Measurements from ENCODE around the gene TMBIM6. TPM values are rescaled to one million over a fixed set of nuclear protein-coding genes. Genes with fewer than 3 reads are reported as not detected.
A peak's percentile ranks its signal among the peaks of the same experiment; 100 is the strongest.
"Not testable (repeated sequence)": the region's sequence is repeated elsewhere in the genome, so short reads cannot be mapped to it uniquely, and the experiment has no call there.

TMBIM6 gene
- total RNA-seq, 4 donors from 2014 or later = 181 to 310 (median 224) TPM

DNA sequence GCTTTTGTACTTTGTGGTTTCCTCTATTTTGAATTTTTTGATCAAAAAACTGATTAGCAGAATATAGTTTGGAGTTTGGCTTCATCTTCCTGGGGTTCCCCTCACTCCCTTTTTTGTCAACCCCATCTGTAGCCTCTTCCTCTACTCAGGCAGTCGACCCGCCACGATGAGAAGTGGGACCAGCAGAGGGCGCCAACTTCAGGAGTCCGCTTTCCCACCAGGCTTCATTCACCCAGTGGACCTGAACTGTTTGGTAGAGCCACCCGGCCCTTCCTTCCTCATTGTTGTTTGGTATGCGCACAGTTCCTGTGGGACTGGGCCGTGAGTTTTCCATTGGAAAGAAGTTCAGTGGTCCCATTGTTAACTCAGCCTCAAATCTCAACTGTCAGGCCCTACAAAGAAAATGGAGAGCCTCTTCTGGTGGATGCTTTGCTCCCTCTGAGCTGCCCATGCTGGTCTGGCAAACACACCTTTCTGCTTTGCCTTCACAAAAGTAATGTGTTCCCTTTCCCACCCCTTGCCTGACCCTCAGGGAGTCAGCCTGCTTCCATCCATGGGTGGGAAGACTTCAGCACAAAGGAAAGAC lies 21.7 kb downstream of the TMBIM6 start:
- Histone ChIP-seq H3K9me3 (no peaks in the 10 kb centered on the region), H3K4me3 (no peak overlapping the region), H3K36me3 (peaks cover 0 to 71% of the 10 kb centered on the region in 2 donors), H3K4me1 (no peaks in the 10 kb centered on the region), H3K27me3 (no peaks in the 10 kb centered on the region), H3K27ac (peak overlapping the region in 2 of 4 donors; percentile 19 to 21)
- ATAC-seq (peak; percentile 42 to 56), DNase-seq (peak; percentile 29 to 50)
- intact Hi-C loops (cut with DNase I; ENCODE audit: low total_unique reads) (no loop called here), in situ Hi-C loops (cut with MboI; ENCODE audit: low sequenced_read_pairs in 4 of 4) (no loop called here)
- TF ChIP-seq, protein P1, sequence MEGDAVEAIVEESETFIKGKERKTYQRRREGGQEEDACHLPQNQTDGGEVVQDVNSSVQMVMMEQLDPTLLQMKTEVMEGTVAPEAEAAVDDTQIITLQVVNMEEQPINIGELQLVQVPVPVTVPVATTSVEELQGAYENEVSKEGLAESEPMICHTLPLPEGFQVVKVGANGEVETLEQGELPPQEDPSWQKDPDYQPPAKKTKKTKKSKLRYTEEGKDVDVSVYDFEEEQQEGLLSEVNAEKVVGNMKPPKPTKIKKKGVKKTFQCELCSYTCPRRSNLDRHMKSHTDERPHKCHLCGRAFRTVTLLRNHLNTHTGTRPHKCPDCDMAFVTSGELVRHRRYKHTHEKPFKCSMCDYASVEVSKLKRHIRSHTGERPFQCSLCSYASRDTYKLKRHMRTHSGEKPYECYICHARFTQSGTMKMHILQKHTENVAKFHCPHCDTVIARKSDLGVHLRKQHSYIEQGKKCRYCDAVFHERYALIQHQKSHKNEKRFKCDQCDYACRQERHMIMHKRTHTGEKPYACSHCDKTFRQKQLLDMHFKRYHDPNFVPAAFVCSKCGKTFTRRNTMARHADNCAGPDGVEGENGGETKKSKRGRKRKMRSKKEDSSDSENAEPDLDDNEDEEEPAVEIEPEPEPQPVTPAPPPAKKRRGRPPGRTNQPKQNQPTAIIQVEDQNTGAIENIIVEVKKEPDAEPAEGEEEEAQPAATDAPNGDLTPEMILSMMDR (IDR thresholded peaks at IDR 0.05 in 4 of 5, conservative IDR thresholded peaks at IDR 0.05 in 1 of 5) = peak in 4 of 5 experiments; percentile 28 to 71 (median 52)
- TF ChIP-seq POLR2A (IDR thresholded peaks at IDR 0.05) = no peak

DNA sequence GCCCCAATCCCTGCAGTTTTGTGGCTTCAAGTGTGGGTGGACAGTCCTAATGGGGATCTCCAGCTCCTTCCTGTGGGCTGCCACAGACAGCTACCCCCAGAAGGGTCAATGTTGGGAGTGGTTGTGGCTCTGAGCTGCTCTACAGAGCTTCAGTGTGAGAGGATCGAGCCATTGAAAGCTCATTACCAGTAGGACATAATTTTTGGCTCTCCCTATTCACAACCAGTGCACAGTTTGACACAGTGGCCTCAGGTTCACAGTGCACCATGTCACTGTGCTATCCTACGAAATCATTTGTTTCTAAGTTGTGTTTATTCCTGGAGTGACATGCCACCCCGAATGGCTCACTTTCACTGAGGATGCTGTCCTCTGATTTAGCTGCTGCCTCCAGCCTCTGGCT lies 22.8 kb downstream of the TMBIM6 start:
- Histone ChIP-seq H3K4me3 (no peak overlapping the region), H3K4me1 (no peaks in the 10 kb centered on the region), H3K27ac (no peak overlapping the region), H3K27me3 (no peaks in the 10 kb centered on the region), H3K36me3 (peaks cover 0 to 61% of the 10 kb centered on the region in 2 donors), H3K9me3 (no peaks in the 10 kb centered on the region)
- ATAC-seq = no peak
- in situ Hi-C loops (cut with MboI; ENCODE audit: low sequenced_read_pairs in 4 of 4) (no loop called here), intact Hi-C loops (cut with DNase I; ENCODE audit: low total_unique reads) (no loop called here)
- TF ChIP-seq, protein P1 (IDR thresholded peaks at IDR 0.05 in 4 of 5, conservative IDR thresholded peaks at IDR 0.05 in 1 of 5) = no peak
- TF ChIP-seq POLR2A (IDR thresholded peaks at IDR 0.05) = no peak
- no peak for DNase-seq

DNA sequence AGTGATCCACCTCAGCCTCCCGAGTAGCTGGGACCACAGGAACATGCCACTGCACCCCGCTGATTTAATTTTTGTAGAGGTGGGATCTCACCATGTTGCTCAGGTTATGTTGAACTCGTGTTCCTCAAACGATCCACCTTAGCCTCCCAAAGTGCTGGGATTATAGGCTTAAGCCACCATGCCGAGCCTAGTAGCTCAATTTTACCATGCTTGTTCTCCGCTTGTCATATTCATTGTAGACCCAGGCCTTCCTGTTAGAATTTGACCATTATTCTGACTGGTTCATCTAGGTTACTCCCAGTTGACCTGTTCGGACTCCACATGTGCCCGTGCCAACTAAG lies 24.7 kb downstream of the TMBIM6 start:
- in situ Hi-C loops (cut with MboI; ENCODE audit: low sequenced_read_pairs in 4 of 4) (no loop called here), intact Hi-C loops (cut with DNase I; ENCODE audit: low total_unique reads) (no loop called here)
- Histone ChIP-seq H3K27me3 (no peaks in the 10 kb centered on the region), H3K4me3 (no peak overlapping the region), H3K4me1 (no peaks in the 10 kb centered on the region), H3K9me3 (no peaks in the 10 kb centered on the region), H3K27ac (no peak overlapping the region), H3K36me3 (peaks cover 0 to 41% of the 10 kb centered on the region in 2 donors)
- TF ChIP-seq, protein P1 (IDR thresholded peaks at IDR 0.05 in 4 of 5, conservative IDR thresholded peaks at IDR 0.05 in 1 of 5) = no peak
- no peak for TF ChIP-seq POLR2A (IDR thresholded peaks at IDR 0.05)
- DNase-seq (no peak), ATAC-seq (no peak)

DNA sequence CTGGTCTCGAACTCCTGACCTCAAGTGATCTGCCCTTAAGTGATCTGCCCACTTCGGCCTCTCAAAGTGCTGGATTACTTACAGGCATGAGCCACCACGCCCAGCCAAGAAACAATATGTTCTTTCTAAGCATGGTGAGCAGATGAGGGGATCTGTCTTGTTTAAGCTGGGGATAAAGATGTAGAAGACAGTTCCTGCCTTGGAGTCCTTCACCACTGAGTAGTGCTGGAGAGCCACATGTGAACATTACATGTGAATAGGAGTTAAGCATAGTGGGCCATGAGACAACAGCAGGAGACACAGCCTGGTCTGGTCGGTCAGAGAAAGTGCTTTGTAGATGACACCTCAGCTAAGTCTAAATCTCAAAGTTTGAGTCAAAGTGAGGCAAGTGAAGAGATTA lies 26.0 kb downstream of the TMBIM6 start:
- no peak for TF ChIP-seq POLR2A (IDR thresholded peaks at IDR 0.05)
- TF ChIP-seq, protein P1 (IDR thresholded peaks at IDR 0.05 in 4 of 5, conservative IDR thresholded peaks at IDR 0.05 in 1 of 5) = no peak
- in situ Hi-C loops (cut with MboI; ENCODE audit: low sequenced_read_pairs in 4 of 4) = no loop called here
- ATAC-seq = no peak
- H3K36me3 ChIP-seq = peaks cover 0 to 28% of the 10 kb centered on the region in 2 donors
- H3K4me3 ChIP-seq = no peak overlapping the region
- H3K4me1 ChIP-seq = no peaks in the 10 kb centered on the region
- no peak for DNase-seq
- no peaks in the 10 kb centered on the region for H3K27me3 ChIP-seq
- no peaks in the 10 kb centered on the region for H3K9me3 ChIP-seq
- H3K27ac ChIP-seq = no peak overlapping the region
- intact Hi-C loops (cut with DNase I; ENCODE audit: low total_unique reads) = no loop called here

DNA sequence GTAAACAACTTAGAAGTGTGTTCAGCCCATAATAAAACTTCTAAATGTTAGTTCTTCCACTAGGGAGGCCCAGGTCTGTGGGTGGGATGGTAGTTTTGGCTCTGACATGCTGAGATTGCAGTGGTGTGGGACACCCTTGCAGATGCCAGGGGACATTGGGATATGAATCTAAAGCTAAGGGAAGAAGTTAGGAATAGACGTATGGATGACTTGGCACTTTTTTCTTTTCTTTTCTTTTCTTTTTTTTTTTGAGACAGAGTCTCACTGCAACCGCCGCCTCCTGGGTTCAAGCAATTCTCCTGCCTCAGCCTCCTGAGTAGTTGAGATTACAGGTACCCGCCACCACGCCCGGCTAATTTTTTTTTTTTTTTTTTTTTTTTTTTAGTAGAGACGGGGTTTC lies 31.7 kb downstream of the TMBIM6 start:
- intact Hi-C loops (cut with DNase I; ENCODE audit: low total_unique reads); H3K27me3 ChIP-seq; DNase-seq; H3K9me3 ChIP-seq; H3K27ac ChIP-seq; ATAC-seq; H3K36me3 ChIP-seq; H3K4me1 ChIP-seq; H3K4me3 ChIP-seq: not testable (repeated sequence)
- in situ Hi-C loops (cut with MboI; ENCODE audit: low sequenced_read_pairs in 4 of 4) = loop anchor here in 3 of 4 donors (10.0 kb wide), 1 partner anchor 62 kb away; no protein-coding TSS in a partner anchor
